Liver (tissue), 9 donors: ENCODE results near the gene SPPL2C. TPM values are rescaled to one million over a fixed set of nuclear protein-coding genes. Genes with fewer than 3 reads are reported as not detected.

Experiments
- DNase-seq: peaks from one replicate; pipeline ENCODE4 v3.0.0-alpha.2; 2017; ENCODE audit warnings: low spot score
- H3K27ac ChIP-seq, 2 donors: one replicate each; pipeline ENCODE4 v1.7.0; 2013; ENCODE audit warnings: inconsistent platforms in 2 of 2, low read length in 2 of 2, control low read depth in 1 of 2, low read depth in 1 of 2, mild to moderate bottlenecking in 1 of 2
- H3K27me3 ChIP-seq, 4 donors: one replicate each; pipeline versions ENCODE4 v1.6.1 to v1.7.0; 2013; ENCODE audit warnings: low read length in 3 of 4, inconsistent platforms in 1 of 4, mild to moderate bottlenecking in 1 of 4, moderate library complexity in 1 of 4; ENCODE audit not compliant: control insufficient read depth in 4 of 4, insufficient read depth in 4 of 4
- H3K36me3 ChIP-seq, 4 donors: one replicate each; pipeline versions ENCODE4 v1.6.1 to v1.7.0; 2013; ENCODE audit warnings: low read length in 3 of 4, mild to moderate bottlenecking in 3 of 4, low read depth in 1 of 4, moderate library complexity in 1 of 4; ENCODE audit not compliant: control insufficient read depth in 4 of 4, insufficient read depth in 3 of 4
- H3K4me1 ChIP-seq, 4 donors: one replicate each; pipeline versions ENCODE4 v1.6.1 to v1.7.0; 2013; ENCODE audit warnings: low read length in 3 of 4, mild to moderate bottlenecking in 3 of 4, moderate library complexity in 1 of 4; ENCODE audit not compliant: control insufficient read depth in 4 of 4, insufficient read depth in 4 of 4
- H3K4me3 ChIP-seq, 3 donors: one replicate each; pipeline versions ENCODE4 v1.6.1 to v1.7.0; 2013; ENCODE audit warnings: low read length in 3 of 3, control low read depth in 1 of 3, low read depth in 1 of 3, mild to moderate bottlenecking in 1 of 3
- H3K9ac ChIP-seq, 2 donors: one replicate each; pipeline ENCODE4 v1.7.0; 2013; ENCODE audit warnings: low read length in 2 of 2, mild to moderate bottlenecking in 2 of 2, moderate library complexity in 2 of 2, control low read depth in 1 of 2, low read depth in 1 of 2
- H3K9me3 ChIP-seq, 4 donors: one replicate each; pipeline versions ENCODE4 v1.6.1 to v1.7.0; 2013; ENCODE audit warnings: low read length in 3 of 4; ENCODE audit not compliant: control insufficient read depth in 4 of 4
- EGR1 ChIP-seq, 2 donors: IDR thresholded peaks; 2 replicates each; pipeline ENCODE4 v1.6.1; 2016 to 2018; ENCODE audit warnings: antibody characterized with exemption in 2 of 2, low read depth in 2 of 2
- FOXA1 ChIP-seq: IDR thresholded peaks from 2 replicates; pipeline ENCODE4 v1.6.1; 2016; ENCODE audit warnings: antibody characterized with exemption
- FOXA2 ChIP-seq: IDR thresholded peaks from 2 replicates; pipeline ENCODE4 v1.6.1; 2016; ENCODE audit warnings: antibody characterized with exemption
- GABPA ChIP-seq, 2 donors: IDR thresholded peaks in 1 of 2; conservative IDR thresholded peaks in 1 of 2; 2 replicates each; pipeline ENCODE4 v1.6.1; 2016; ENCODE audit warnings: antibody characterized with exemption in 2 of 2, mild to moderate bottlenecking in 1 of 2, moderate library complexity in 1 of 2
- HNF4A ChIP-seq, 2 donors: conservative IDR thresholded peaks; 2 replicates each; pipeline ENCODE4 v1.6.1; 2016; ENCODE audit warnings: antibody characterized with exemption in 2 of 2, mild to moderate bottlenecking in 2 of 2
- HNF4G ChIP-seq: IDR thresholded peaks from 2 replicates; pipeline ENCODE4 v1.6.1; 2016; ENCODE audit warnings: antibody characterized with exemption
- JUND ChIP-seq, 2 donors: IDR thresholded peaks; 2 replicates each; pipeline ENCODE4 v1.6.1; 2016; ENCODE audit warnings: antibody characterized with exemption in 2 of 2
- RAD21 ChIP-seq, 2 donors: IDR thresholded peaks; 2 replicates each; pipeline ENCODE4 v1.6.1; 2016; ENCODE audit warnings: antibody characterized with exemption in 2 of 2, mild to moderate bottlenecking in 2 of 2
- REST ChIP-seq: IDR thresholded peaks from 2 replicates; pipeline ENCODE4 v1.6.1; 2016; ENCODE audit warnings: antibody characterized with exemption, mild to moderate bottlenecking
- TAF1 ChIP-seq: conservative IDR thresholded peaks from 2 replicates; pipeline ENCODE4 v1.6.1; 2016; ENCODE audit warnings: antibody characterized with exemption, mild to moderate bottlenecking
- YY1 ChIP-seq: IDR thresholded peaks from 2 replicates; pipeline ENCODE4 v1.6.1; 2016; ENCODE audit warnings: antibody characterized with exemption, mild to moderate bottlenecking
- ZBTB33 ChIP-seq: IDR thresholded peaks from 2 replicates; pipeline ENCODE4 v1.6.1; 2016; ENCODE audit warnings: antibody characterized with exemption
- WGBS: extraction: QIAGEN DNeasy Blood & Tissue Kit; methylation state at CpG from one replicate; pipeline ENCODE4 v1.1.7; 2013; 5-methylcytosine and 5-hydroxymethylcytosine counted together
- polyA plus RNA-seq, 2 donors: library from polyadenylated mRNA; stranded (reverse) in 1 of 2; unstranded in 1 of 2; fragments of 200-250 nt in 1 of 2; fragments of >200 nt in 1 of 2; fragmentation: Nextera tagmentation in 1 of 2; extraction: Ambion mirVana in 1 of 2; gene quantifications; one replicate each; pipeline versions ENCODE4 v1.2.1 to v1.2.3, GENCODE V29; 2013 to 2015
- total RNA-seq, 2 donors: library from RNA; depleted of rRNA; stranded (reverse); fragments of >200 nt; gene quantifications; one replicate each; pipeline ENCODE4 v1.2.3, GENCODE V29; 2014
- TF ChIP-seq, protein P1 (sequence below): fragments of 150-350 bp; IDR thresholded peaks from 2 replicates; pipeline ENCODE4 v1.5.1; 2017; ENCODE audit warnings: improper control_type of control experiment, low read depth, low read length; ENCODE audit not compliant: missing input control
- TF ChIP-seq, protein P2 (sequence below): IDR thresholded peaks from 2 replicates; pipeline ENCODE4 v1.6.1; 2016; ENCODE audit warnings: antibody characterized with exemption
- TF ChIP-seq, protein P3 (sequence below): IDR thresholded peaks from 2 replicates; pipeline ENCODE4 v1.6.1; 2016; ENCODE audit warnings: antibody characterized with exemption
- donor health status: healthy.
- donor health status: healthy.
- donor health status: healthy.
- donor health status: healthy.
- donor health status: healthy.

SPPL2C gene
- total and polyA plus RNA-seq, 4 donors, result not detected

GRCh38 chr17:45869676-45870341, 25.1 kb downstream of the SPPL2C start:
- H3K4me1 ChIP-seq, result no peaks in the 10 kb centered on the region
- peaks cover 0 to 3% (median 0%) of the 10 kb centered on the region in 4 donors for H3K27me3 ChIP-seq
- WGBS, result 69% methylated on average over 14 of the region's 14 CpGs
- H3K9ac ChIP-seq, result no peak overlapping the region
- TF ChIP-seq, protein P1, sequence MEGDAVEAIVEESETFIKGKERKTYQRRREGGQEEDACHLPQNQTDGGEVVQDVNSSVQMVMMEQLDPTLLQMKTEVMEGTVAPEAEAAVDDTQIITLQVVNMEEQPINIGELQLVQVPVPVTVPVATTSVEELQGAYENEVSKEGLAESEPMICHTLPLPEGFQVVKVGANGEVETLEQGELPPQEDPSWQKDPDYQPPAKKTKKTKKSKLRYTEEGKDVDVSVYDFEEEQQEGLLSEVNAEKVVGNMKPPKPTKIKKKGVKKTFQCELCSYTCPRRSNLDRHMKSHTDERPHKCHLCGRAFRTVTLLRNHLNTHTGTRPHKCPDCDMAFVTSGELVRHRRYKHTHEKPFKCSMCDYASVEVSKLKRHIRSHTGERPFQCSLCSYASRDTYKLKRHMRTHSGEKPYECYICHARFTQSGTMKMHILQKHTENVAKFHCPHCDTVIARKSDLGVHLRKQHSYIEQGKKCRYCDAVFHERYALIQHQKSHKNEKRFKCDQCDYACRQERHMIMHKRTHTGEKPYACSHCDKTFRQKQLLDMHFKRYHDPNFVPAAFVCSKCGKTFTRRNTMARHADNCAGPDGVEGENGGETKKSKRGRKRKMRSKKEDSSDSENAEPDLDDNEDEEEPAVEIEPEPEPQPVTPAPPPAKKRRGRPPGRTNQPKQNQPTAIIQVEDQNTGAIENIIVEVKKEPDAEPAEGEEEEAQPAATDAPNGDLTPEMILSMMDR, result no peak
- TF ChIP-seq FOXA1 (no peak), JUND (IDR thresholded peaks at IDR 0.05) (no peak), TAF1 (no peak)
- H3K27ac ChIP-seq, result no peak overlapping the region
- H3K36me3 ChIP-seq, result no peaks in the 10 kb centered on the region
- no peaks in the 10 kb centered on the region for H3K9me3 ChIP-seq
- DNase-seq, result no peak
- no peak overlapping the region for H3K4me3 ChIP-seq

DNA sequence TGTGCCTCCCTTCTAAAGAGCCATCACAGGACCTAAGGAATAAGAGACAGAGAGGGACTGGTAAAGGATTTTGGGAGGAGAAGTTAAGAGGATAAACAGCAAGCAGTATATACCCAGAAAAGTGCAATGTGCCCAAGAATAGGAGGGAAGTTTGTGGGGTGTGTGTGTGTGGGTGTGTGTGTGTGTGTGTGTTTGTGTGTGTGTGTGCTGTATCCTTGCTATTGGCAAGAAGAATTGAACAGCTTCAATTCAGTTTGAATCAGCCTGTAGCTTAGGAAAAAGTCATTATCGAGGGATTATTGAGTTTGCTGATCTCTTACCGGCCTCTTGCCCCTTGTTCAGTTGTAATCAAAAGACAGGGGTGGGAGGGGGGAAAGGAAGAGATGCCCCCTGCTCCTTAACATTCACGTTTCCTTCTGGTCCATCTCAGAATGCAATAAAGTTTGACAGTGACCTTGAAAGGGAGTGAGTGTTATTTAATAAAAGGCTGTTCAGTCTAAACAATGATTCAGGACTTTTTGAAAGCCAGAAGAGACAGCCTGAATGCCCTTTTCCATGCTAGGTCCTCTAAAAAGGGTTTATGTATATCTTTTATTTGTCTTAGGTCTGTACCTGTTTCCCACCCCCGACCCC, 25.8 kb downstream of the SPPL2C start:
- no peaks in the 10 kb centered on the region for H3K9me3 ChIP-seq
- WGBS, result 49% methylated on average over 4 of the region's 4 CpGs
- no peak overlapping the region for H3K9ac ChIP-seq

More for the DNA sequence above, 25.8 kb downstream of the SPPL2C start:
- Histone ChIP-seq H3K36me3 (no peaks in the 10 kb centered on the region), H3K4me3 (no peak overlapping the region), H3K4me1 (no peaks in the 10 kb centered on the region), H3K27me3 (peaks cover 0 to 3% (median 0%) of the 10 kb centered on the region in 4 donors), H3K27ac (no peak overlapping the region)
- TF ChIP-seq RAD21 (IDR thresholded peaks at IDR 0.05), result no peak
- TF ChIP-seq FOXA2, result no peak
- no peak for TF ChIP-seq ZBTB33
- no peak for TF ChIP-seq EGR1 (IDR thresholded peaks at IDR 0.05; ENCODE audit: low read depth in 2 of 2)
- no peak for TF ChIP-seq GABPA (IDR thresholded peaks at IDR 0.05 in 1 of 2, conservative IDR thresholded peaks at IDR 0.05 in 1 of 2)
- no peak for TF ChIP-seq HNF4A (conservative IDR thresholded peaks at IDR 0.05)
- no peak for TF ChIP-seq REST
- no peak for TF ChIP-seq TAF1
- no peak for TF ChIP-seq HNF4G
- no peak for TF ChIP-seq YY1
- TF ChIP-seq, protein P2, sequence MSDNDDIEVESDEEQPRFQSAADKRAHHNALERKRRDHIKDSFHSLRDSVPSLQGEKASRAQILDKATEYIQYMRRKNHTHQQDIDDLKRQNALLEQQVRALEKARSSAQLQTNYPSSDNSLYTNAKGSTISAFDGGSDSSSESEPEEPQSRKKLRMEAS, result no peak
- no peak for TF ChIP-seq JUND (IDR thresholded peaks at IDR 0.05)
- TF ChIP-seq, protein P3, sequence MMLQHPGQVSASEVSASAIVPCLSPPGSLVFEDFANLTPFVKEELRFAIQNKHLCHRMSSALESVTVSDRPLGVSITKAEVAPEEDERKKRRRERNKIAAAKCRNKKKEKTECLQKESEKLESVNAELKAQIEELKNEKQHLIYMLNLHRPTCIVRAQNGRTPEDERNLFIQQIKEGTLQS, result no peak
- no peak for DNase-seq
